HL-60 (cell line): ENCODE measurements around the gene TMPRSS13.

Experiments
- CTCF ChIP-seq: IDR thresholded peaks from one replicate; pipeline ENCODE4 v1.5.1; 2011; ENCODE audit warnings: low read length, control low read depth, inconsistent platforms; ENCODE audit not compliant: insufficient read depth
- POLR2AphosphoS5 ChIP-seq: IDR thresholded peaks from 2 replicates; pipeline ENCODE4 v1.6.1; 2012; ENCODE audit warnings: low read depth
- SPI1 ChIP-seq: IDR thresholded peaks from 2 replicates; pipeline ENCODE4 v1.6.1; 2012; ENCODE audit warnings: low read depth, mild to moderate bottlenecking, borderline replicate concordance

DNA sequence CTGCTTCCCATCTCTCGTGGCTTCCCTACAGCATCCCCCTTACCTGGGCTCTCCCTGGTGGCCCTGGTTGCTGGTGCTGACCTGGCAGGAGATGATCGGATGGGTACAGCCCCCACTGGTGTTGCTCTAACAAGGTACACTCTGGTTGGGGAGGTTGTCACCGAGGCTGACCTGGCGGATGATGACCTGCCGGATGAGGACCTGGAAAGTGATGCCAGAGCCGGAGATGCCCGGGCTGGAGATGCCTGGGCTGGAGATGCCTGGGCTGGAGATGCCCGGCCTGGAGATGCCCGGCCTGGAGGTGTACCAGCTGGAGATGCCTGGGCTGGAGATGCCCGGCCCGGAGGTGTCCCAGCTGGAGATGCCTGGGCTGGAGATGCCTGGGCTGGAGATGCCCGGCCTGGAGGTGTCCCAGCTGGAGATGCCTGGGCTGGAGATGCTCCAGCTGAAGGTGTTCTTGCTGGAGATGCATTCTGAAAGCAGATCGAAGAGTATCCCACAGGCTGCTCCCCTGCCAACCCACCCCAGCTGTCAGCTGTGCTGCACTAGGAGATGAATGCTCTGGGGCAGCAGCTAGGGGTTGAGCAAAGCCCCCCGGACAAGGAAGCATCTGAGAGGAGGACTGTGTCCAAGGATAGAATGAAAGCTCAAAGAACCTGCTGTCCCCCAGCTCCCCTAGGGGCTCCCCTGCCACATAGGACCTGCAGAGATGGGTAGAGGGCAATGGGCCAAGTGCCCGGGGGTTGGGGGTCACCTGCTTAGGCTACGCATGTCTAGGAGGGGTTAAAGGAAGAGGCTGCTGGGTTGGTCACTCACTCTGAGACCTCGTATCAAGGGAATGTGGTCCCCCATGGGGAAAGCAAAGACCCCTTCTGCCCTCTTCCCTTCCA, 10.6 kb downstream of the TMPRSS13 start:
- TF ChIP-seq POLR2AphosphoS5 (no peak), CTCF (no peak), SPI1 (no peak)
